Gastroesophageal sphincter (tissue), 4 donors: ENCODE measurements around the gene AKR1B1. TPM values are rescaled to one million over a fixed set of nuclear protein-coding genes. Genes with fewer than 3 reads are reported as not detected.

ENCODE experiments used
- ATAC-seq: fragments of 150-250 bp; one replicate; pipeline ENCODE4 v1.9.1; 2016; ENCODE audit warnings: mild to moderate bottlenecking, moderate library complexity
- H3K27ac ChIP-seq, 4 donors: fragments of 200-600 bp; sonication (generic) in 3 of 4; 1 replicate in 3 of 4; 2 replicates in 1 of 4; pipeline ENCODE4 v1.5.1; 2016 to 2019
- H3K27me3 ChIP-seq: fragments of 200-600 bp; sonication (generic); one replicate; pipeline ENCODE4 v1.5.1; 2019
- H3K36me3 ChIP-seq, 2 donors: fragments of 200-600 bp; sonication (generic); one replicate each; pipeline ENCODE4 v1.5.1; 2019; ENCODE audit warnings: control low read depth in 1 of 2
- H3K4me1 ChIP-seq, 3 donors: fragments of 200-600 bp; sonication (generic); 1 replicate in 2 of 3; 2 replicates in 1 of 3; pipeline ENCODE4 v1.5.1; 2016 to 2019; ENCODE audit warnings: control low read depth in 2 of 3
- H3K4me3 ChIP-seq, 2 donors: fragments of 200-600 bp; sonication (generic); one replicate each; pipeline ENCODE4 v1.5.1; 2019; ENCODE audit warnings: mild to moderate bottlenecking in 1 of 2, moderate library complexity in 1 of 2
- H3K9me3 ChIP-seq, 3 donors: fragments of 200-600 bp; sonication (generic); one replicate each; pipeline ENCODE4 v1.5.1; 2017 to 2019; ENCODE audit warnings: control low read depth in 2 of 3
- CTCF ChIP-seq, 4 experiments: fragments of 200-600 bp in 2 of 4; fragments of 450-650 bp in 2 of 4; sonication (generic) in 1 of 4; IDR thresholded peaks; one replicate each; pipeline ENCODE4 v1.5.1; 2017 to 2019; ENCODE audit warnings: antibody characterized with exemption in 4 of 4, mild to moderate bottlenecking in 2 of 4, moderate library complexity in 2 of 4
- EP300 ChIP-seq: sonication (generic); formaldehyde crosslinking; IDR thresholded peaks from one replicate; pipeline ENCODE4 v1.6.1; 2017; ENCODE audit warnings: antibody characterized with exemption, mild to moderate bottlenecking
- POLR2A ChIP-seq, 2 donors: fragments of 450-650 bp; IDR thresholded peaks; one replicate each; pipeline ENCODE4 v1.6.1; 2017; ENCODE audit warnings: antibody characterized with exemption in 2 of 2, mild to moderate bottlenecking in 2 of 2, moderate library complexity in 1 of 2
- POLR2AphosphoS5 ChIP-seq: sonication (generic); formaldehyde crosslinking; IDR thresholded peaks from one replicate; pipeline ENCODE4 v1.6.1; 2017; ENCODE audit warnings: antibody characterized with exemption
- WGBS, 2 donors: methylation state at CpG; one replicate each; pipeline ENCODE4 v1.1.5; 2018; ENCODE audit warnings: low coverage in 1 of 2; 5-methylcytosine and 5-hydroxymethylcytosine counted together
- total RNA-seq, 4 donors: library from RNA; depleted of rRNA; stranded (reverse); fragments of >200 nt; gene quantifications; one replicate each; pipeline ENCODE4 v1.1.0, GENCODE V29; 2016

Gene AKR1B1
- total RNA-seq, 4 donors from 2014 or later = 34.1 to 55.2 (median 41.1) TPM

GRCh38 chr7:134395604-134396003, 63.3 kb downstream of the AKR1B1 start:
- H3K4me3 ChIP-seq = no peak overlapping the region
- H3K27me3 ChIP-seq = no peaks in the 10 kb centered on the region
- no peaks in the 10 kb centered on the region for H3K36me3 ChIP-seq
- H3K4me1 ChIP-seq = no peaks in the 10 kb centered on the region
- H3K27ac ChIP-seq = no peak overlapping the region
- no peak for ATAC-seq
- WGBS, 2 donors = 65 to 74% methylated on average over 3 to 4 of the region's 4 CpGs
- H3K9me3 ChIP-seq = no peaks in the 10 kb centered on the region
- no peak for TF ChIP-seq CTCF (IDR thresholded peaks at IDR 0.05)
- no peak for TF ChIP-seq POLR2A (IDR thresholded peaks at IDR 0.05)

DNA sequence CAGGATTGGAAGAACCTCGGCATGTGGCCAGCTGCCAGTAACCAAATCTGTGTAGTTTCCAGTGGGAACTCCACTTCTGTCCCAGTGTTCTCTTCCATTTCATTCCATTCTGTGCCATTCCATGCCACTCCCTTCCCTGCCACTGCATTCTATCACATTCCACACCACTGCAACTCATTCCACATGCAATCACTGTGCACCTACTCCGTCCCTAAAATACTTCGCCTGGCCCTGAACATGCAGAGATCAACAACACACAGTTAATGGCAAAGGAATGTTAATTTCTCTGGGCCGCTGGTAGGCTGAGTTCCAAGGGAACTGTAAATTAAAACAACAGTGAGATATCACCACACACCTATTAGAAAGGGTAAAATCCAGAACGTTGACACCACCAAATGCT, 64.8 kb downstream of the AKR1B1 start:
- Histone ChIP-seq H3K27me3 (no peaks in the 10 kb centered on the region), H3K36me3 (no peaks in the 10 kb centered on the region), H3K27ac (no peak overlapping the region), H3K9me3 (no peaks in the 10 kb centered on the region), H3K4me1 (no peaks in the 10 kb centered on the region), H3K4me3 (no peak overlapping the region)
- TF ChIP-seq POLR2AphosphoS5 = no peak
- no peak for TF ChIP-seq CTCF (IDR thresholded peaks at IDR 0.05)
- TF ChIP-seq POLR2A (IDR thresholded peaks at IDR 0.05) = no peak
- no peak for TF ChIP-seq EP300
- 37 to 60% methylated on average over 1 to 5 of the region's 5 CpGs for WGBS, 2 donors
- ATAC-seq = no peak

Other genes with a start within 250 kb of the AKR1B1 start
- gene SLC35B4, start 142.2 kb downstream of the AKR1B1 start, total RNA-seq = 10 to 100 TPM in 2 of 4 donors, 1 to 10 TPM in 2; 7.3 to 14.4 (median 10.7) TPM
- gene AKR1B10, start 68.5 kb upstream of the AKR1B1 start, total RNA-seq = 10 to 100 TPM in 1 of 4 donors, 1 to 10 TPM in 2, under 1 TPM in 1; 0.81 to 40.9 (median 3.7) TPM
- gene AKR1B15, start 90.0 kb upstream of the AKR1B1 start, total RNA-seq = under 1 TPM in 1 of 4 donors, not detected in 3; 0.35 TPM
- 10 to 100 TPM; 16.0 to 35.6 (median 29.6) TPM for gene BPGM, start 187.8 kb upstream of the AKR1B1 start, total RNA-seq